Islet precursor cell (in vitro differentiated cells): ENCODE data around the gene TSHZ2.
"Not testable (repeated sequence)": the region's sequence is repeated elsewhere in the genome, so short reads cannot be mapped to it uniquely, and the experiment has no call there.

Experiments
- DNase-seq: peaks from one replicate; pipeline ENCODE4 v3.0.0-alpha.2; 2018

The TSHZ2 gene

DNA sequence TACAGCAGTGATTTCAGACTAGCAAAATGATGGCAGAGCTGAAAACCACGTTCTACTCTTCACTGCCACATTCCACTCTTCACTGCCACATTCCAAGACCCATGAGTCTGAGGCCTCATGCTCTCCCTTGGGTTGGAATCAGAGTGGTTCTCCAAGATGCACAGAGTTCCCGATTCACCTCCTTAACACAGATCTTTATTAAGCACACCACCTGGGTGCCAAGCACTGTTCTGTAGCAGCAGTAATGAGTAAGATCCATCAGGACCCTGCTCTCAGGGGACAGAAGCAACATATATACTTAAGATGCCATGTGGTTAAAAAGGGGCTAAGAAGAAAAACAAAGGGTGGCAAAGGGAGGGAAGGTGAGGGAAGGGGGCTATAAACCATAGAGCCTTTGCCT lies 26.9 kb downstream of the TSHZ2 start:
- DNase-seq = no peak

DNA sequence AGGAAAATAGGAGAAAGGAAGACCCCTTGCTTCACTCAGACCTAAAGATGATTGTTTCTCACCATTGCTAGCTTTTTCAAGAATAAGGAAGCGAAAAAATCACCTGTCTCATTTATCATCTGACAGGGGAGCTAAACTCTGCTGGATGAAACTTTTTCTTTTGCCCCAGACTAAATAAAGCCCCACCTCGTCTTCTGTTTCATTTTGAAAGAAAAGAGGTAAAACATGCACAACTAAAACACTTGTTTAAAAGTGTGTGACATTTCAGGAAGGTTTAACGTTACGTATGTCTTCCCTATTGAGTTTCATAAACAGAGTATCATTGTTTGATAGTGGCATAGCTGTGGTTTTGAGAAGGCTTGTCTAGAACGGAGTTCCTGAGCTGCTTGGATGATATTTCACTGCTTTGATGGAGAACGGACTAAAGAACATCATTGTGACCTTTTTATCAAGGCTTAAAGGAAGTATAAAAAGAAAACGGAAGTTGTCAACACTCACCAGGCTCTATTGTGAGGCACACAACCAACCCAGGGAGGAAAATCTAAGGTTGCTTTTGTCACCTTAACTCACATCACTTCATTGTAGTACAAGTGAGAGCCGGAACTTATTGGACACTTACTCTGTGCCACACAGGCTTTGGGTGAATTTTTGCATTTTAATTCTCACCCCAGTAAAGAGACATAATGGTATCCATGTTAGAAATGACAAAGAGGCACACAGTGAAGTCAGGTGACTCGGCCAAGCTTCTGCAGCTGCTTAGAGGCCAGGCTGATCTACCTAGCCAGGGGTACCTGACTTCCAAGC lies 29.5 kb downstream of the TSHZ2 start:
- DNase-seq = no peak

DNA sequence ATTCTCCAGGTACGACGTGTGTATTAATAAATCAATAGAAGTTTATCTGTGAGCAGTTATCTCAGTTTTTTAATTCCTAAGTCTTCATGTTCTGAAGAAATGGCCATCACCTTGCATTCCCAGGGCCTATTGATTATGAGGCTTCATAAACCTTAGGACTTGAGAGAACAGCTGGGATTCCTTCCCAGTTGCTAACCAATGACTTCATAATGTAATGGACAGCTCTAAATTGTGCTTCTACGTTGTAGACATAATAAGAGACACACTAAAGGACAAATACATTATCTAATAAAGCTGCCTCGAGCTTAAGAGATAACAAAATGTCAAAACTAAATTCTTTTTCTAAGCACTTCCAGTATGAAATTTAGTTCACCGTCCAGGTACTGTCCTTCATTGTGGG lies 30.6 kb downstream of the TSHZ2 start:
- no peak for DNase-seq

DNA sequence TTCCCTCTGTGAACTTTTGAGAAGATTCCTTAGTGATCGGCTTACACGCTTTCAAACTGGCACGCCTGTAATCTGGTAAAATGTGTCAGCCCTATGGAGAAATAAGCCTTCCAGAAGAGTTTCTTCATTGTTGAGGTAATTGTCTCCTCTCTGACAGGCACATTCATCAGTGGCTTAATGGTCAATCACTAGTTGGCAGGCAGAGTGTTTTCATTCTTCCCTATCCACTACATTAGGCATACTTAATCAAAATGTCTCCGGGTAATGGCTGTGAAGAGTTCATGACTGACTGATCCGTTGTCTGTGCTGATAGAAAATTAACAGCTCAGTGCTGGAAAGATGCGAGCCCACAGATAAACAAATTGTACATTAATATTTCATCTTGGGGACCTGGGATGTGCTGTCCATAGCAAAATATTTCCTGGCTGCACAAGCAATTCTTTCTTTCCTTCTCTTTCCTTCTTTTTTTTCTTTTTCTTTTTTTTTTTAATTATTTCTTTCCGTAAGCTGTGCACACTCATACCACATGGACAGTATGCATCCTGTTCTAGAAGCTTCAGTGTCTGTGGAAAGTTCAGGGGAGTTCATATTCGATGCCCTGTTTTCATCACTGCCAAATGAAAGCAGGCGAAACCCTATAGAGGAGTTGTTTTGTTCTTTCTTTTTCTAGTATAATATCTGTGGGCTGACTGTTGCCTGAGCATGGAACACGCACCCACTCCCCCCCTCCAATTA lies 31.4 kb downstream of the TSHZ2 start:
- DNase-seq = no peak

DNA sequence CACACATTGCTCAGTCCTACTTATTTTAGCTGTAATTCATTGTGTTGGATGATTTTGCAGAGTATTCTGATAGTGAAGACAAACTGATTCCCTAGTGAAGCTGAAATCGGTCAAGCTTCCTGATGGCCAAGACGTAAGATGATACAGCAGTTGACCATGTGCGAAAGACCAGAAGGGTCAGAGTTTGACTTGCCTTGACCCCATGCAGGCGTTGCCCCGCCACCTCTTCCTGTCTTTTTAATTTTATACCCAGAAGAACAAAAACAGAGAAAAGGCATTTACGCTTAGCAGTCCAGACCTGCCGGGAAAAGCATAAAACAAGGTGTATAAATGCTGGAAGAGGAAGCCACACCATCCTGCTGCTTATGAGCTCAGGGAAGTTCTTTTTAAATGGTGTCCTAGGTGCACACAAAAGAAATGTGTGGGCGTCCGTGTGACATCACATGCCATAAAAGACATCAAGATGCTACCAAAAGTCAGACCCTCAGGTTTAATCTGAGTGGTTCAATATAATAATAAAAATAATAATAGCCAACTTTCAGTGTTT lies 32.2 kb downstream of the TSHZ2 start:
- DNase-seq = no peak

DNA sequence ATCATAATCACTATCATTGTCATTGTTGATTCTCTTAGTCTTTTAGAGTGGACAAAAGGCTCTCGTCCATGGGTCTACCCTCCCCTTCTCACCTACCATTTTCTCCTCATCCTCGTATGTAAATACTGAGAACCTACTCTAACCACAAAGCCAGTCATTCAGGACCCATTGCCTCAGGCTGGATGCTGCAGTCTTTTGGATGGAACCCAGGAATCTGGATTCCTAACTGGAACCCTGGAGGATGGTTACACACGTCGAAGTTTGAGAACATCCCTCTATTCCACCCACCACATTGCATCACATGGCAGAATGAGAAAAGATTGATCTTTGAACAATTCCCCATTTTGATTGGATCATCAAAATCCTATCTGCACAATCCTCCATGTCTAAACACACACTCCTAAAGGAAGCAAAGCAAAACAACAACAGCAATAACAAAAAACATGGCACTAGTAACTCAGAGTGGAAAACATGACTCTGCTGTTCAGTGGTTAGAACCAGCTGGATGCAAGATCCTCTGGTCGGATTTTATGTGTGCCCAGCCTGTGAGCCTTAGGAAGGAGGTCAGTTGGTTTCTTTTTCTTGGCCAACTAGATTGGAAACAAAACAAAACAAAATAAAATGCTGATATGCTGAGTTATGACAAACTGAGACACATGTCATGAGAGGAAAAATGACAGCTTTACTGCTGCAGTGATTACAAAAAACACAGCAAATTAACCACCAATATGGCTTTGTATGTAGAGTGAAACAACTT lies 38.0 kb downstream of the TSHZ2 start:
- no peak for DNase-seq

DNA sequence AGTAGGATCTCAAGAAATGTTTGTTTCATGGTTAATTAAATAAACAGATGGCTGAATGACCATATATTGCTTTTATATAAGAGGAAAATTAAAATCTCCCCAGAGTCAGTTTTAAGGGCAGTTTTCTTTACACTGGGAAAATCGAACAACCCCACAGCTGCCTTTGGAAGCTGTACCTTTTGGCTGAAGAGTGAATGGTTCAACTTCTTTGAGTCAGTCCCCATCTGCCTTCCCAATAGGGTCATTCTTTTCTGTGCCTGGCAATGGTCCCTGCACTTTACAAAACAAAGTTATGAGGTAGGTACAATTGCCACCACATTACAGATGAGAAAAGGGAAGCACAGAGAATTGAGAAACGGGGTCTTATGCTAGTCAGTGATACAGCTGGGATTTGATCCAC lies 39.5 kb downstream of the TSHZ2 start:
- DNase-seq = no peak

DNA sequence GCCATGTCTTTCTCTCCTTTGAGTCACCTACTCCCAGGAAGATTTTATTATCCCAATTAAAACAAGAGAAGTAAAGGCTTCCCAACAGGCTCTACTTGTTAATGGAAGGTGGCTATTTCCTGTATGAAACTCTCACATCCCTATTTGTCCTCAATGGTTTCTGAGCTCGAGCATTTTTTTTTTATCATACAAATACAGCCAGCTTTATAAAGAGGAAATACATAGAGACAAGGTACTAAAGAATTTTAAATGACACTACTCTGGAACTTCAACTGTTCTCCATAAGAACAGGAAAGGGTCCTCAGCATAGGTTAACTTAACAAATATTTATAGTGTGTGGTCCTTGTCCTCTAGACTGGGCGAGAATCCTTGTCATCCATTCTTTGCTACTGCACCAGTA lies 41.0 kb downstream of the TSHZ2 start:
- DNase-seq = no peak

DNA sequence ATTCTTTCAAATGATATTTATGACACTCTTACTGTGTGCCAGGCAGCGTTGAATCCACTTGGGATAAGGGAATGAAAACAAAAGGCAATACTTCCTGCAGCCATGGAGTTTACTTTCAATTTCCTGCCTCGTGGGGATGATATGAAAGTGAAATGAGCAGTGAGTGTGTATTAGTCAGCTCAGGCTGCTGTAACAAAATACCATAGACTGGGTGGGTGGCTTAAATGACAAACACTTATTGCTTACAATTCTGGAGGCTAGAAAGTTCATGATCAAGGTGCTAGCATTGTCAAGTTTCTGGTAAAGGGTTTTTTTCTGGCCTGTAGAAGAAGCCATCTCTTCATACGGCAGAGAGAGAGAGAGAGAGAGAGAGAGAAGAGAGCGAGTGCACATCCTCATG lies 41.7 kb downstream of the TSHZ2 start:
- no peak for DNase-seq

DNA sequence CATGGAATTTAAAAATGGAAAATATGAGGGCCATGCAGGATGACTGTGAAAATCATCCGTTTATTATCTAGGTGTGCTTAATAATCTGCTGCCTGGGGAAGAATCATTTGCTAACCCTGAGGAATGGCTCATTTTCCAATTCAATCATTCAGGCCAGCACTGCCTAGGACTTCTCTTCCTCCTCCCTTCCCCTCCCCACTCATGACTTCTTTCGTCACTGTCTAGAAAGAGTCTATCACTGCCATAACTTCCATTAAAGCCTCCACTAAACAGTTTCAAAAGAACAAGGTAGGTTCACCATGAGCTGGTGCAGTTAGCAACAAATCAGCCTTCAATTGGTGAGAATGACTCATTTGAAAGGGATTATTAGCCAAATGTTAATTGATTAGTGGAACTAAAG lies 43.9 kb downstream of the TSHZ2 start:
- DNase-seq = no peak

DNA sequence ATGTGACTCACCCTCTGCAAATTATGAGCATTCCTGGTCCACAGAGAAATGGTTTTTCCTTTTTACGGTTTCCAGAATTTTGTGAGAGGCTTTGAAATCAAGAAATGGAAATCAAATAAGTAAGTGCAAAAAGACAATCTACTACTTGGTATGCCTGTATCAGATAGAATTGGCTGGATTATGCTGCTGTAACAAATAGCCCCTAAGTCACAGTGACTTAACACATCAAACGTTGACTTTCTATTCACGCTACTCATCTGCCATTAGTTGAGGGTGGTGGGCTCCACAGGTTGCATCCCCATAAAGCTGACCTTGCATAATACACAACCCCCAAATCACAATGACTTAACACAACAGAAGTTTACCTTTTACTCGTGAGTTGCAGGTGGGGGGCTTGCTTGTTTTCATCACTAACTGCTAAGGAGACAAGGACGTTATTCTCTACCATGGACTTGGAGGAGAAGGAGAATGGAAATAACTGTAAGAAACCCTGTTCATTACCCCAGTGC lies 44.4 kb downstream of the TSHZ2 start:
- no peak for DNase-seq

DNA sequence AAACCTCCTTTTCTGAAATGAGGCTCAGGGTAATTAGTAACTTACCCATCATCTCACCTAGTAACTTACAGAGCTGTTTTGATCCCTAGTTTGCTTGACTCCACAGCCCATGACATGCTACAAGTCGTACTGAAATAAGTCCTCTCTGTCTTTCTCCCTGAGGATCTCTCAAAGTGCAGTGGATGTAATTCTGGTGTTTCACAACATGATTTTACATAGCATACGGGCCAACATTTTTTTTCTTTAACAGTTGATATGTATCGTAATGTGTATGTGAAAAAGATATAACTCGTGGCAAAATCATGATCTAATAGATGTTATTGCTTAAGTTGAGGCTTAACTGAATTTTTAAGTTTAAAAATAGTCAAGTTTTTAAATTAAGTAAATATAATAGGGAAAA lies 45.0 kb downstream of the TSHZ2 start:
- DNase-seq = no peak

DNA sequence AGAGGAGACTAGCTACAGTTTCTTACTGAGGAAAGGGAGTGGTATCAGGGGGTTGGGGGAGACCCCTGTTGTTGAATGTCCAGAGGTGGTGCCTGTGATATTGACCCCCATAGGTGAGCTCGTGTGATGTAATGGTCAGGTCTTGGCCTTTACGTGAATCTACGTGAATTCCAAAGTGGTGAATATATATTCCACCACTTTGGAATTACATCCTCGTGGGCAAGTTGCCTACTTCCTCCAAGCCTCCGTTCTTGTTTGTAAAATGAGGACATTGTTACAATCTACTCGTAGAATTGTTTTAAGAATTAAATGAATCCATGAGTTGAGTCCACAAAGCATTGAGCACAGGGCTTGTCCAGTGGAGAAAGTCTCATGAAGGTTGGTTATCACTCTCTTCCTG lies 47.3 kb downstream of the TSHZ2 start:
- DNase-seq = no peak

DNA sequence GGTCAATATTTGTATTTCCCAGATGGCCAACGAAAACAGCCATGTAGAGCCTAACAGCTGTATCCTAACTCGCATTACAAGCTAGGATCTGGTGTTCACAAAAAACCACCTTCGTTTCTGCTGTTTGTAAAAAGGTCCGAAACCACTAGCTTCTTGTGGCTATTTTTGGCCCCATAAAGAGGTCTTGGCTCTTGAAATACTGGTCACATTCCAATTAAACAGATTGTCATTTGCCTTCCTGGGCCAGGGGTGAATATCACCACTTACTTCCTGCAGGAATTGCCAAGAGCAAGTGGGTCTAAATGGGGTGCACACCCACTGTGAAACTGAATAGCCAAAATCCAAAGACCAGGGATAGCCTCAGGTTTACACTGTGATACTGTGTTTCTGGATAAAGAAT lies 48.2 kb downstream of the TSHZ2 start:
- DNase-seq = no peak

DNA sequence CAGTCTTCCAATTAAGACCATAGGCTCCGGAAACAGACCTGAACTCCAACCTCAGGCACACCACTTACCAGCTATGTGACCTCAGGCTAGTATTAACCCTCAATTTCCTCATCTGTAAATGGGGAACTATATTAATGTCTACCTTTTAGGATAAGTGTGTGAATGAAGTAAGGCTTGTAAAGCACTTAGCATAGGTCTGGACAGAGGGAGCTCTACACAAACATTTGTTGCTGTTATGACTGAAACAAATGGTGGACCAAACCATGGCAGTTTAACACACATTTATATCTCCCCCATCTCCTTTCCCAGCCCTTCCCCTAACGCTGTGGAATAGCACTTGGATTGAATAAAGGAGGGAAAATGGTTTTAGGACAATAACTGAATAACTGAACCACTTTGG lies 48.7 kb downstream of the TSHZ2 start:
- no peak for DNase-seq

DNA sequence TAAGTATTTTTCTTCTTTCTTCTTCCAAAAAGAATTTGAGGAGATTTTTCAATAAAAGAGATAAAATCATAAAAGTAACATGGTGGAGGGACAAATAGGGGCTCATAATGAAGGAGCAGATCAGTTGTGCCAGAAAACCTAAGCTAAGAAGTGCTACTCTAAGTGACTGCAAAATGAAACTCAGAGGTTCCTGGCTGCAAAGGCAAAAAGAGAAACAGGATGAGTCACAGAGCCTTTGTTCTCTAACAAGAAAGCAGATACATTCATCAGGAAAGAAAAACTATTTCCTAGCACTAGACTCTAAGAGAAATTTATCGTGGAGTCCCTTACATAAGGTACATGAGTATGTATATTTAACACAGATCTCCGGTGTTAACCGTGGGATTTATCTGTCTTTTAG lies 49.8 kb downstream of the TSHZ2 start:
- DNase-seq = no peak

DNA sequence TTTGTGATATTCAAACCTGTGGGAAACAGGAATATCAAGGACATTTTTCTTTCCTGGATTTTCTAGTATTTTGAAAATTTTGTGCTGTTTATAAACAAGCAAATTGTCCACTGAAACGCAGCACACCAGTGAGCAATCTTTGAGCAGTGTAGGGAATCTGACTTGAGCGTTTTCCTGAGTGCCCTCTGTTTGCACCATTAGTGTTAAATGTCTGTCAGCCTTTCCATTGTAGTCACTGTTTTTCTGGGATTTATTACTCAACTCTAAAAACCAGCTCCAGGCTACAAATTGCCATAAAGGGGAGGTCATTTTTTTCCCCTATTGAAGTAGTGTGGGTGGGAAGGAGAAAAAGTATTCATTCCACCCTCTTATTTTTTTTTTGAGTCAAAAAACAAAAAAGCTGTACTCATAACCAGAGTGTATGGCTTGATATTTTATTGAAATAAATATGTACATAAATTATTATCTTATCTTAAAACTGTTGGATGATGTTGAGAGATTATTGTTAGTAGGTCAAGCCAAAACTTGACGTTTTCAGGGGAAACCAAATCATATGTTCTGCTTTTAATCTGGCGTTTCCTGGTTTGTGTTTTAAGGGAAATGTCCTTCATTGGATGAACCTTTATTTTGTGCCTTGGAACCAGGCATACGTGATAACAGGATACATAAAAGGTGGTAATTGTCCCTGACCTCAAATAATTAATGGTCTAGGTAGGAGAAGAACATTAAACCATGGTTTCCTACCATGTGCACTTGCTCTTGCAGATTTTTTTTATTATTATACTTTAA lies 51.8 kb downstream of the TSHZ2 start:
- no peak for DNase-seq

DNA sequence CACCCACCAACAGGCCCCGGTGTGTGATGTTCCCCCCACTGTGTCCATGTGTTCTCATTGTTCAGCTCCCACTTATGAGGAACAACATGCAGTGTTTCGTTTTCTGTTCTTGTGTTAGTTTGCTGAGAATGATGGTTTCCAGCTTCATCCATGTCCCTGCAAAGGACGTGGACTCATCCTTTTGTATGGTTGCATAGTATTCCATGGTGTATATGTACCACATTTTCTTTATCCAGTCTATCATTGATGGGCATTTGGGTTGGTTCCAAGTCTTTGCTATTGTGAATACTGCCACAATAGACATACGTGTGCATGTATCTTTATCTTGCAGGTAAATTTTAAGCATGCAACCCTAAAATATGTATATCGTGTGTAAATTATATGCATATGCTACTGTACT lies 52.5 kb downstream of the TSHZ2 start:
- DNase-seq = not testable (repeated sequence)

DNA sequence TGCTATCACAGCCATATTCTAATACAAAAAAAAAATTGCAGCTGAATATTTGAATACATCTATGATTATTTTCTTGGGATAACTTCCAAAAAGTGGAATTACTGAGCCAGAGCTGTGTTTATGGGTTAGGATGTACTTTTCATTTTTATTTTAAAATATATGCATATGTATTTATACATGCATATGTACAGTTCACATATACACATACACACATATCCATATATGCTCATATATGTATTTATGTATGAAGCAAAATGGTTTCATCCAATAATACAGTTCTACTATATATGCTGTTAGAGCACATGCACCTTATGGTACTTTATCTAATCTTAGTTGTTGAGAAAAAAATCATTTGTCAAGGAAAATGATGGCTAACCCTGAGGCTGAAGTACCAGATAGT lies 54.9 kb downstream of the TSHZ2 start:
- DNase-seq = no peak

DNA sequence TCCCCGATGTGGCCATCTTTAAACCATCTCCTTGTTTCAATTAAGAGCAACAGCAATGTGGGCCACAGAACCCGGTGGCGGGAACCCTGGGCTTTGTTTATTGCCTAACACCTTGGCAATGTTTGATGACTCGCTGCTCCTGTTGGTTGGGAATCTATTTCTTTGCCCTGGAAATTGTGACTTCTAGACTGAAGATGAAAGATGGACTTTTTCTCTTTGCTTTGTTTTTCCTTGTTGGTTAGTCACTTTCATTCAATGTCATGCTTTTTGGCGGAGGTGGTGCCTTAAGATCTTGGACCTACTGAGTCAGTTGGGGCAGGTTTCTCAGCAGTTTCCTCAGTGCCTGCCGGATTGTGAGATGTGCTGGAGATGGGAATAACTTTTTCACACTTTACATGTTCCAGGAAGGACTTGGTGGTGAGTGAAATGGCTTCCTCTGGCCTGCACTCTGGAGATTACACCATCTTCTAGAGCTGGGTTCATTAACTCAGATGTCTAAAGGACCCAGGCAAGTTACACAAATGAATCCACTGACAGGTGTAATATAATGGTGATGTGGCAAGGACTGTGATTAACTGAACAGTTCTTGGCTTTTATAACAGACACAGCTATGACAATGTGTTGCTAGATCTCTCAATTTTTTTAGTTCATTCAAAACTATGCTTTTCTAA lies 56.3 kb downstream of the TSHZ2 start:
- DNase-seq = no peak

DNA sequence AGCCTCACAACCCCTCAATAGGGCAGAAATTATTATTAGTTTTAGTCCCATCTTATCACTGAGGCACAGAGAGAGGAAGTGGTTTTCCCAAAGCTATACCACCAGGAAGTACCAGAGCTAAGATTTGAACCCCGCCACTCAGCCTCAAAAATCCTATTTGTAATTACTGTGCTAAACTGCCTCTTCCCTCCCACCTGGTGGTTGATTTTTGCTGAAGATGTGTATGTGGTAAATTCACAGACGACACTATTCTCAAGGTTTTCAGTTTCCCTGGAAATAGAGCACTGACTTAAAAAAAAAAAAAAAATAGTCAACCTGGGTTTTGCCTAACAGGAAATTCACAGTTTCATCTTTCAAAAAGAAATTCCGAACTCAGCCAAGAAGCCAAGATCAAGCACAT lies 57.9 kb downstream of the TSHZ2 start:
- no peak for DNase-seq

DNA sequence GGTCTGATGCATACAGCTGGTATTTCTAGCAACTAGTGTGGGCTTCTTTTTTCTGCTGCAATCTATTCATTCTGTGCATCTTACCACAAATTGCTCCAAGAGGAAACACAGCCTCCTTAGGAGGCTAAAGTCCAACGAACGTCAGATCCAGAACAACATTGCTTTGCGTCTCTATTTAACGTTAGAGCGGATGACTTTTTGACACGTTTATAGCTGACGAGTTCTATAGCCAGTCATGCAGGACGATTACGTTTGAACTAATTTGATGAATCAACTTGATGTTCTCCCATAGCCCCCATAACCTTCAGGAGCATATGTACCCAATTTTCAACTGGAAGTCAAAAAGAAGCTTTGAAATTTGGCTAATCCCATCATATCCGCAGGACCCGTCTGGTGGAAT lies 59.9 kb downstream of the TSHZ2 start:
- DNase-seq = no peak
